ENCODE data around the gene FRMD3.

DNA sequence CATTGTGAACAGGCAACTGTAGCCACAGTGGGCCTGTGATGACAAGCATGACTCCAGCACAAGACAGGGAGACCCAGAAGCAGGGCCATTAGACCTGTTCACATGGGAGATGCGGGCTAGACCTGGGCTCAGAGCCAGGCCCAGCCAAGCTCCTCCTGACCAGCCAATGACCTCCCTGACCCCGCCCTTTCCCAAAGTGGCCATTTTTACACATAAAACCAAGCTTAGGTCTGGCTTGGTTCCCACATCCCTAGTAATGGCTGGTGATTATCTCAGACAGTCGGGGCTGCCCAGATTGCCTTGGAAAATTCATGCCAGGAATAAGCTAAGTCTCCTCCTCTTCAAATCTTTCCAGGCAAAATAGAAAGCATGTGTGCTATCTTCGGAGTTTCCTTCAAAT lies 94.1 kb downstream of the FRMD3 start:
- TF ChIP-seq POLR2A (IDR thresholded peaks at IDR 0.05) (no peak), CTCF (IDR thresholded peaks at IDR 0.05) (no peak)

Measured in body of pancreas (tissue), 4 donors.